Trophoblast cell (in vitro differentiated cells and primary cell): Measurements from ENCODE around the gene ABI1.

Experiments
- DNase-seq, 2 donors: peaks; one replicate each; pipeline ENCODE4 v3.0.0-alpha.2; 2016
- H2AFZ ChIP-seq: 2 replicates; pipeline ENCODE4 v1.6.1; 2013; ENCODE audit warnings: low read length, moderate library complexity, mild to moderate bottlenecking; ENCODE audit not compliant: insufficient read depth, poor library complexity
- H2AK5ac ChIP-seq: 2 replicates; pipeline ENCODE4 v1.6.1; 2013; ENCODE audit warnings: mild to moderate bottlenecking, low read length
- H2BK120ac ChIP-seq: 2 replicates; pipeline ENCODE4 v1.6.1; 2013; ENCODE audit warnings: low read length, mild to moderate bottlenecking, moderate library complexity; ENCODE audit not compliant: insufficient read depth, poor library complexity
- H2BK12ac ChIP-seq: 2 replicates; pipeline ENCODE4 v1.6.1; 2013; ENCODE audit warnings: mild to moderate bottlenecking, low read length, moderate library complexity
- H2BK5ac ChIP-seq: 2 replicates; pipeline ENCODE4 v1.6.1; 2013; ENCODE audit warnings: low read length, low read depth, moderate library complexity, mild to moderate bottlenecking; ENCODE audit not compliant: poor library complexity
- H3K14ac ChIP-seq: 2 replicates; pipeline ENCODE4 v1.6.1; 2013; ENCODE audit warnings: mild to moderate bottlenecking, low read length
- H3K18ac ChIP-seq: 2 replicates; pipeline ENCODE4 v1.6.1; 2013; ENCODE audit warnings: mild to moderate bottlenecking, low read length
- H3K23ac ChIP-seq: 2 replicates; pipeline ENCODE4 v1.6.1; 2013; ENCODE audit warnings: low read length
- H3K27ac ChIP-seq: 2 replicates; pipeline ENCODE4 v1.5.1; 2013; ENCODE audit warnings: low read depth, mild to moderate bottlenecking, inconsistent platforms, low read length, moderate library complexity
- H3K27me3 ChIP-seq: 2 replicates; pipeline ENCODE4 v1.6.1; 2013; ENCODE audit warnings: inconsistent platforms, mild to moderate bottlenecking, low read length, moderate library complexity; ENCODE audit not compliant: insufficient read depth
- H3K36me3 ChIP-seq, 2 experiments: 1 replicate in 1 of 2; 2 replicates in 1 of 2; pipeline ENCODE4 v1.6.1; 2013; ENCODE audit warnings: low read length in 2 of 2, mild to moderate bottlenecking in 2 of 2, moderate library complexity in 1 of 2; ENCODE audit not compliant: insufficient read depth in 2 of 2, control insufficient read depth in 1 of 2
- H3K4ac ChIP-seq: 2 replicates; pipeline ENCODE4 v1.6.1; 2013; ENCODE audit warnings: low read depth, mild to moderate bottlenecking, low read length, moderate library complexity
- H3K4me1 ChIP-seq, 2 experiments: 1 replicate in 1 of 2; 2 replicates in 1 of 2; pipeline ENCODE4 v1.6.1; 2013; ENCODE audit warnings: low read length in 2 of 2, mild to moderate bottlenecking in 2 of 2, moderate library complexity in 1 of 2; ENCODE audit not compliant: insufficient read depth in 2 of 2, control insufficient read depth in 1 of 2
- H3K4me2 ChIP-seq: 2 replicates; pipeline ENCODE4 v1.6.1; 2013; ENCODE audit warnings: inconsistent platforms, mild to moderate bottlenecking, low read length, moderate library complexity
- H3K4me3 ChIP-seq: 2 replicates; pipeline ENCODE4 v1.5.1; 2013; ENCODE audit warnings: mild to moderate bottlenecking, low read depth, low read length, inconsistent platforms
- H3K79me1 ChIP-seq: one replicate; pipeline ENCODE4 v1.6.1; 2013; ENCODE audit warnings: low read length
- H3K79me2 ChIP-seq: 2 replicates; pipeline ENCODE4 v1.6.1; 2013; ENCODE audit warnings: low read length, mild to moderate bottlenecking; ENCODE audit not compliant: control insufficient read depth, insufficient read depth, poor library complexity
- H3K9ac ChIP-seq: 2 replicates; pipeline ENCODE4 v1.6.1; 2013; ENCODE audit warnings: mild to moderate bottlenecking, low read length
- H3K9me3 ChIP-seq: 2 replicates; pipeline ENCODE4 v1.6.1; 2013; ENCODE audit warnings: low read depth, mild to moderate bottlenecking, control low read depth, inconsistent platforms, low read length; ENCODE audit not compliant: insufficient read depth
- H4K12ac ChIP-seq: 2 replicates; pipeline ENCODE4 v1.6.1; 2013; ENCODE audit warnings: low read depth, mild to moderate bottlenecking, low read length, moderate library complexity
- H4K8ac ChIP-seq: 2 replicates; pipeline ENCODE4 v1.6.1; 2013; ENCODE audit warnings: low read depth, mild to moderate bottlenecking, low read length, moderate library complexity
- H4K91ac ChIP-seq: one replicate; pipeline ENCODE4 v1.6.1; 2013; ENCODE audit warnings: low read depth, mild to moderate bottlenecking, low read length, moderate library complexity
- WGBS: extraction: QIAGEN DNeasy Blood & Tissue Kit; methylation state at CpG from one replicate; pipeline ENCODE4 v1.1.7; 2013; ENCODE audit warnings: missing lambda C conversion rate; ENCODE audit not compliant: insufficient read length, insufficient coverage; ENCODE audit errors: extremely low coverage; 5-methylcytosine and 5-hydroxymethylcytosine counted together

The ABI1 gene

DNA sequence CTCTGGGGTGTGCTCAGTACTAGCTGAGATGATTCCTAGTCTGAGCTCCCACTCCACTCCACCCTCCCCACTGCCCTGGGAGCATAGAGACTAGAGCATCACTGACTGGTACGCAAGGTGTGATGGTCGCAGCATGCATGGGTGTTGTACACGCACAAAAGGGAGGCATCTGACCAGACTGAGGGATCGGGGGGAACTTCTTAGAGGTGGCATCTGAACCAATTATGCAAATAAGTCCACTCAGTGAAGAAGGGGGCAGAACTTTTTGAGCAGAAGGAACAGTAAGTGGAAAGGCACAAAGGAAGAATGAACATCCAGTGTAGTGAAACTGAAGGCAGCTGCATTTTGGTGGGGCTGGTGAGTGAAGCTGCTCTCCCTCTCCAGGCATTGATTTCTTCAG is 137.7 kb downstream of the ABI1 start:
- Histone ChIP-seq H3K9ac (no peak overlapping the region), H3K23ac (no peak overlapping the region), H2BK120ac (no peak overlapping the region), H3K4me3 (no peak overlapping the region), H4K12ac (no peak overlapping the region), H3K4me2 (no peak overlapping the region), H2BK5ac (no peak overlapping the region), H2BK12ac (no peak overlapping the region), H4K8ac (no peak overlapping the region), H3K14ac (no peak overlapping the region), H2AFZ (no peak overlapping the region), H3K4me1 (peaks cover 0 to 3% of the 10 kb centered on the region in 2 experiments), H3K36me3 (peaks cover 12 to 15% of the 10 kb centered on the region in 2 experiments), H4K91ac (no peak overlapping the region), H3K79me1 (no peaks in the 10 kb centered on the region), H3K9me3 (no peaks in the 10 kb centered on the region), H3K18ac (no peak overlapping the region), H3K27me3 (no peaks in the 10 kb centered on the region), H3K4ac (no peak overlapping the region), H3K27ac (no peak overlapping the region), H3K79me2 (no peaks in the 10 kb centered on the region), H2AK5ac (no peak overlapping the region)
- no peak for DNase-seq
- no CpG with 5 or more reads among the region's 4 CpGs for WGBS

DNA sequence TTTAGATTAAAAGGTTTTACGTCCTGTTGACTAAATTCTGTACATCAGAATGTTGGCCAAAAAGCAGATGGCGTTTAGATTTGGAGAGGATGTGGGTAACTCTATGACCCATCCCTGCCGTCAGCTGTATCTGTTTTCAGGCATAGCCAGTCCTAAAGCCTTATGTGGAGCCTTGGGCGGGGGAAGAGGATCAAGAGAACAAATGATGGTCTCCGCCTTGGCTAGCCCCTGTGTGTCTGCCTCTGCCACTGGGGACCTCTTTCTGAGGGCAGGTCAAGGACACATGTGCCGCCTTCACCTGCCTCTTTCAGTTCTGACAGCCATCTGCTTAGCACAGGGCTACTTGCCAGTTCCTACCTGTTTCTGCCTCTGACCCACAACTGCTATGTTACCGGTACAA is 139.2 kb downstream of the ABI1 start:
- Histone ChIP-seq H3K4me2 (no peak overlapping the region), H2BK12ac (no peak overlapping the region), H3K14ac (no peak overlapping the region), H3K27me3 (no peaks in the 10 kb centered on the region), H2BK120ac (no peak overlapping the region), H3K23ac (no peak overlapping the region), H3K36me3 (peaks cover 12% of the 10 kb centered on the region in 2 experiments), H3K9me3 (no peaks in the 10 kb centered on the region), H3K79me2 (no peaks in the 10 kb centered on the region), H3K4ac (no peak overlapping the region), H4K91ac (no peak overlapping the region), H2AK5ac (no peak overlapping the region), H3K4me3 (no peak overlapping the region), H3K18ac (no peak overlapping the region), H3K4me1 (peaks cover 0 to 3% of the 10 kb centered on the region in 2 experiments), H3K79me1 (no peaks in the 10 kb centered on the region), H2AFZ (no peak overlapping the region), H4K12ac (no peak overlapping the region), H3K9ac (peak overlapping the region; percentile 65), H2BK5ac (no peak overlapping the region), H4K8ac (no peak overlapping the region), H3K27ac (no peak overlapping the region)
- no CpG with 5 or more reads among the region's 7 CpGs for WGBS
- DNase-seq, result no peak

DNA sequence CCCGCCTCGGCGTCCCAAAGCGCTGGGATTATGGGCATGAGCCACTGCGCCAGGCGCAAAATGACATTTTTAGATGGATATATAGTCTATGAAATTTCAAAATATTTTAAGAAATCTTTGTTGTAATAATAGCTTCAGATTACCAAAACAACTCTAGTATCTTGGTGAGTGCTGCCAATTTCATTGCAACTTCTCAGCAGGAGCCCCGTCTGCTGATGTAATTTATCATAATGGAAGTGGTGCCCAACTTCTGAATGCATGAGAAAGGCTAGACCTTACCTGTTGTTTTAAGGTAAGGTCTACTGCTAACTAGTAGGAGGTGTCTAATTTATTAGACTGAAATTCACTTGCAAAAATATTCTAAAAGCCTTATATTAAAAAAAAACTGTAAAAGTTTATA is 143.3 kb downstream of the ABI1 start:
- H3K4me1 ChIP-seq, result no peaks in the 10 kb centered on the region
- no peak overlapping the region for H3K23ac ChIP-seq
- WGBS, result no CpG with 5 or more reads among the region's 7 CpGs
- H3K27ac ChIP-seq, result no peak overlapping the region
- H2BK12ac ChIP-seq, result no peak overlapping the region
- no peak overlapping the region for H2BK120ac ChIP-seq
- no peaks in the 10 kb centered on the region for H3K79me1 ChIP-seq
- DNase-seq, result no peak
- no peak overlapping the region for H2AFZ ChIP-seq
- no peaks in the 10 kb centered on the region for H3K79me2 ChIP-seq
- peaks cover 13 to 17% of the 10 kb centered on the region in 2 experiments for H3K36me3 ChIP-seq
- H4K8ac ChIP-seq, result no peak overlapping the region
- H3K4me3 ChIP-seq, result no peak overlapping the region
- H3K14ac ChIP-seq, result no peak overlapping the region
- H3K4me2 ChIP-seq, result no peak overlapping the region
- H3K18ac ChIP-seq, result no peak overlapping the region
- H4K91ac ChIP-seq, result no peak overlapping the region
- H3K9me3 ChIP-seq, result no peaks in the 10 kb centered on the region
- H3K4ac ChIP-seq, result no peak overlapping the region
- no peak overlapping the region for H3K9ac ChIP-seq
- no peaks in the 10 kb centered on the region for H3K27me3 ChIP-seq
- H2AK5ac ChIP-seq, result no peak overlapping the region
- no peak overlapping the region for H2BK5ac ChIP-seq
- H4K12ac ChIP-seq, result no peak overlapping the region

DNA sequence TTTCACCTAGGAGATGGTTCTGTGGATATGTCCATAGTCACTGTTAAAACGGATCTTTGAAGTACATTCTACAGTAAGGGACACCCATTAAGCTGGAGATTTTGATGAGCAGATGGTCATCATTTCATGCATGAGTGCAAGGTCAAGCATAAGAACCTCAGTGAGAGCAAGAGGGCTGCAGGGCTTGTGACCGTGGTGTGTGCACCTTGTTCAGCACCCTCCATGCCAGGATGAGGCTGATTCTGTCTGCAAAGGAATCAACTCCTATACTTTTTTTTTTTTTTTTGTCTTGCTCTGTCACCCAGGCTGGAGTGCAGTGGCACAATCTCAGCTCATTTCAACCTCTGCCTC is 145.6 kb downstream of the ABI1 start:
- no CpG with 5 or more reads among the region's 2 CpGs for WGBS
- Histone ChIP-seq H2BK5ac (no peak overlapping the region), H2AK5ac (no peak overlapping the region), H3K27ac (no peak overlapping the region), H4K12ac (no peak overlapping the region), H3K4me3 (no peak overlapping the region), H3K9ac (no peak overlapping the region), H4K8ac (no peak overlapping the region), H3K4me1 (no peaks in the 10 kb centered on the region), H3K79me1 (no peaks in the 10 kb centered on the region), H3K27me3 (no peaks in the 10 kb centered on the region), H3K4ac (no peak overlapping the region), H3K23ac (no peak overlapping the region), H3K14ac (no peak overlapping the region), H3K4me2 (no peak overlapping the region), H3K9me3 (no peaks in the 10 kb centered on the region), H3K18ac (no peak overlapping the region), H4K91ac (no peak overlapping the region), H2BK120ac (no peak overlapping the region), H3K79me2 (no peaks in the 10 kb centered on the region), H2BK12ac (no peak overlapping the region), H2AFZ (no peak overlapping the region), H3K36me3 (peaks cover 10 to 11% of the 10 kb centered on the region in 2 experiments)
- no peak for DNase-seq
